Mucosa of stomach (tissue), 1 donor: ENCODE results near the gene TTC13.

Experiments used
- H3K27me3 ChIP-seq: one replicate; pipeline ENCODE4 v1.7.0; 2013; ENCODE audit warnings: mild to moderate bottlenecking, low read length; ENCODE audit not compliant: control insufficient read depth, insufficient read depth
- H3K36me3 ChIP-seq: one replicate; pipeline ENCODE4 v1.7.0; 2013; ENCODE audit warnings: low read length; ENCODE audit not compliant: control insufficient read depth, insufficient read depth
- H3K4me1 ChIP-seq: one replicate; pipeline ENCODE4 v1.7.0; 2013; ENCODE audit warnings: mild to moderate bottlenecking, low read length; ENCODE audit not compliant: control insufficient read depth, insufficient read depth
- H3K4me3 ChIP-seq: one replicate; pipeline ENCODE4 v1.7.0; 2013; ENCODE audit warnings: low read length
- H3K9ac ChIP-seq: one replicate; pipeline ENCODE4 v1.7.0; 2013; ENCODE audit warnings: mild to moderate bottlenecking, low read length, moderate library complexity
- H3K9me3 ChIP-seq: one replicate; pipeline ENCODE4 v1.7.0; 2013; ENCODE audit warnings: mild to moderate bottlenecking, low read length, moderate library complexity; ENCODE audit not compliant: control insufficient read depth
- donor health status: Pancreatic carcinoma.

Gene TTC13

GRCh38 chr1:230861970-230862595, 116.6 kb downstream of the TTC13 start:
- no peaks in the 10 kb centered on the region for H3K27me3 ChIP-seq
- no peaks in the 10 kb centered on the region for H3K9me3 ChIP-seq
- H3K36me3 ChIP-seq, result no peaks in the 10 kb centered on the region
- H3K4me1 ChIP-seq, result peaks cover 7% of the 10 kb centered on the region
- H3K9ac ChIP-seq, result no peak overlapping the region
- no peak overlapping the region for H3K4me3 ChIP-seq

GRCh38 chr1:230861489-230861888, 117.2 kb downstream of the TTC13 start:
- H3K9ac ChIP-seq, result no peak overlapping the region
- H3K4me1 ChIP-seq, result peaks cover 7% of the 10 kb centered on the region
- H3K36me3 ChIP-seq, result no peaks in the 10 kb centered on the region
- H3K27me3 ChIP-seq, result no peaks in the 10 kb centered on the region
- H3K4me3 ChIP-seq, result no peak overlapping the region
- no peaks in the 10 kb centered on the region for H3K9me3 ChIP-seq

- Histone ChIP-seq H3K4me3 (no peak overlapping the region), H3K36me3 (no peaks in the 10 kb centered on the region), H3K9me3 (no peaks in the 10 kb centered on the region), H3K9ac (no peak overlapping the region), H3K4me1 (peaks cover 7% of the 10 kb centered on the region), H3K27me3 (no peaks in the 10 kb centered on the region)
Measured at GRCh38 chr1:230860617-230861384, 117.9 kb downstream of the TTC13 start.

GRCh38 chr1:230858918-230859729, 119.5 kb downstream of the TTC13 start:
- Histone ChIP-seq H3K4me3 (no peak overlapping the region), H3K9ac (no peak overlapping the region), H3K9me3 (no peaks in the 10 kb centered on the region), H3K4me1 (peaks cover 7% of the 10 kb centered on the region), H3K36me3 (no peaks in the 10 kb centered on the region), H3K27me3 (no peaks in the 10 kb centered on the region)

GRCh38 chr1:230858236-230858820, 120.3 kb downstream of the TTC13 start:
- no peaks in the 10 kb centered on the region for H3K9me3 ChIP-seq
- peaks cover 5% of the 10 kb centered on the region for H3K4me1 ChIP-seq
- no peaks in the 10 kb centered on the region for H3K36me3 ChIP-seq
- H3K9ac ChIP-seq, result no peak overlapping the region
- no peak overlapping the region for H3K4me3 ChIP-seq
- H3K27me3 ChIP-seq, result no peaks in the 10 kb centered on the region

- H3K9ac ChIP-seq, result no peak overlapping the region
- H3K27me3 ChIP-seq, result no peaks in the 10 kb centered on the region
- H3K9me3 ChIP-seq, result no peaks in the 10 kb centered on the region
- H3K4me3 ChIP-seq, result no peak overlapping the region
- no peaks in the 10 kb centered on the region for H3K36me3 ChIP-seq
- no peaks in the 10 kb centered on the region for H3K4me1 ChIP-seq
Measured at GRCh38 chr1:230857822-230858221, 120.8 kb downstream of the TTC13 start.

- H3K9ac ChIP-seq, result no peak overlapping the region
- H3K4me1 ChIP-seq, result no peaks in the 10 kb centered on the region
- H3K27me3 ChIP-seq, result no peaks in the 10 kb centered on the region
- H3K4me3 ChIP-seq, result no peak overlapping the region
- no peaks in the 10 kb centered on the region for H3K36me3 ChIP-seq
- H3K9me3 ChIP-seq, result no peaks in the 10 kb centered on the region
Measured at GRCh38 chr1:230857077-230857476, 121.6 kb downstream of the TTC13 start.
